Stimulated activated CD8-positive, alpha-beta memory T cell treated with anti-CD3 and anti-CD28 coated beads, Interleukin-4, amount 100 ng/mL, for 24 hours (primary cell): ENCODE data around the gene OR2S2.
"Not testable (repeated sequence)": the region's sequence is repeated elsewhere in the genome, so short reads cannot be mapped to it uniquely, and the experiment has no call there.

Experiments
- DNase-seq: peaks from one replicate; pipeline ENCODE4 v3.0.0-alpha.2; 2020; ENCODE audit warnings: low read depth

Gene OR2S2

DNA sequence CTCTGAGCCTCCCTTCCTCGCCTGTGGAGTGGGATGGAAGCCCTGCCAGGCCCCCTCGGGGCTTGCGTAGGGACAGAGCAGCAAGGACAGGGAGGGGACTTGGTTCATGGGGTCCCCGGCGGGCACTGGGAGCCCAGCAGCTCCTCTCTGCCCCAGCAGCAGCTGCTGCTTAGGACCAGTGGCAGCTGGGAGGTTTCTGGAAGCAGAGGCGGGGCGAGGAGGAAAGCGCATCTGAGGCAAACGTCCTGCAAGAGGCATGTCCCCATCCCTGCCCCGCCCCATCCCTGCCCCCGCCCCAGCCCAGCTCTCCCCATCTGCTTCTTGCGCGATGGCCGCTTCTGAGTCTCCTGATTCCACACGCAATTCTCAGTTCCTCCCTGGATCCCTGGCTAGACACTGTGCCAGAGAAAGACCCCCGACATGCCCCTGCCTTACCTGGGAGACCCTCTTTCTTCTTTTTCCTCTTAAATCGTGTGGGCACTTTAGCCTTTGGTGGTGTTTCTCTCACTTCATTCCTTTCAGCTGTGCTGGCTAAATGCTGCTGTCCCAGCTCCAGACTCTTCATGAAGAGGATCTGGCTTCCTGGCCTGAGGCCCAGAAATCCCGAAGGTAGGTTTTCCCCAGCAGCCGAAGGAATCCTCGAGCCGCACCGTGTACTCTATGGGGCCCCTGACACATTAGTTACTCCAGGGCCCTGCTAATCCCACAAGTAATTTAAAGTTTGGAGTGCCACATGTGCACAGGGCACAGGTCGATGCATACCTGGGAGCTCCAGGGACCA is 4.4 kb upstream of the OR2S2 start:
- no peak for DNase-seq

DNA sequence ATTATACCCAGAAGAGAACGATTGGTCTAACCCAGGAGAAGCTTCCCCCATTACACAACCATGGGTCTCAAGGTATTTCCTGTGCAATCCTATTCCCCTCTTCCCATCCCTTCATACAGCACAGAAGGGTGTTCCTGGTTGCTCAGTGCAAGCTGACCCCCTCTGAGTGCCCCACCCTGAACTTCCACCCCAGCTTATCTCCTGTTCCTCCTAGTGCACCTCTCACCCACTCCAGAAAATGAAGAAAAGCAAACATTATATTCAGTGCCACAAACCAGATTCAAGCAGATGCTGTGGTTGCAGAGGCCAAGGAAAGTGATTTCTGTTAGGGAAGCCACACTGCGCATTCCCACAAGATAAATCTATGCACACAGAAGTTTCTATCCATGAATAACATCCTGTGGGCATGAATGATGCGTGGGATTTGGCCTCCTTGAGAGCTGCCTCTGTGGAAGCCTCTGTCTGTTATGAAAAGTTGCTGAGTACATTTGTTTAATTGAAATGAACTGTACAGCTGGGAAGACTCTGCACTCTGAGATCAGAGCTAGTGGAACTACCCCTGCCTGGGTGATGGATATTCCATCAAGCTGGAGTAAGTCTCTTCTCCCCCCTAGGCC is 2.2 kb upstream of the OR2S2 start:
- DNase-seq, result no peak

DNA sequence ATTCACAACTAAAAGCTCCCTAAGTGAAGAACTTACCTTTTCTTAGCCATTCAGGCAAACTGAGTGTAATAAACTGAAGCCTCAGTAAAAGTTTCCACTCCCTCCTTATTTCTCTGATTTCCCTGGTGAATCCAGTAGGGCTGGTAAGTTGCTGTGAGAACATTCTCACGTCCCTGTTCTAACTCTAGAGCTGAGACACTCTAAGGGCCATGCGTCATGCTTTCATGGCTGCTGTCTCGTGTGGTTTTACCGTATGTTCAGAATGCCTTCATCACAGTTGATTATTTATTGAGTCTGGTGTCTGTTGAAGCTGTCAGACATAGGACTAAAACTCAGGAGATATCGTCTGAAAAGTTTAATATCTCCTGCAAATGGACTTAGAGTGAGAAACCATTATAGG is 1.3 kb downstream of the OR2S2 start:
- no peak for DNase-seq

DNA sequence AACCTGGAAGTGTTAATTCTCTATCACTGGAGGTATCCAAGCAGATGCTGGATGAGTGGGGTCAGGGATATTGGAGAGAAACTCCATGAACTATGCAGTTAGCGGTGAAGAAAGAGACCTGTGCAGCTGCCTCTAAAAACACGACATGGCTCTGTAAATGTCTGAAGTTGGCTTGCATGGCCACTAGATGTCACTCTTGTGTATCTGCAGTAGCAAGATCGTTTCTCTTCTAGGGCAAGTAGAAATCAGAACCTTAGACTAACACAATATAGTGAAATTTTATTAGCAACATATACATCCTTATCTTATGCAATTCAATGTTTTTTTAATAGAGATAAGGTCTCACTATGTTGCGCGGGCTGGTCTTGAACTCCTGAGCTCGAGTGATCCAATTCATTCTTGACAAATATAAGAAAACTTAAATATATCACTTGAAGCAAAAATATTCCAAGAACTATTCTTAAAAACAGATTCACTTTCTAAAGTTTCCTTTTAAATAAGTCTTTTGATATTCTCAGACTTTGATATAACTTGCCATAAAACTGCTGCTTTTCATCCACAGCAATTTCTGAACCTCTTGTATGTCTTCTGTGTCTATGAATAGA is 2.9 kb downstream of the OR2S2 start:
- no peak for DNase-seq

DNA sequence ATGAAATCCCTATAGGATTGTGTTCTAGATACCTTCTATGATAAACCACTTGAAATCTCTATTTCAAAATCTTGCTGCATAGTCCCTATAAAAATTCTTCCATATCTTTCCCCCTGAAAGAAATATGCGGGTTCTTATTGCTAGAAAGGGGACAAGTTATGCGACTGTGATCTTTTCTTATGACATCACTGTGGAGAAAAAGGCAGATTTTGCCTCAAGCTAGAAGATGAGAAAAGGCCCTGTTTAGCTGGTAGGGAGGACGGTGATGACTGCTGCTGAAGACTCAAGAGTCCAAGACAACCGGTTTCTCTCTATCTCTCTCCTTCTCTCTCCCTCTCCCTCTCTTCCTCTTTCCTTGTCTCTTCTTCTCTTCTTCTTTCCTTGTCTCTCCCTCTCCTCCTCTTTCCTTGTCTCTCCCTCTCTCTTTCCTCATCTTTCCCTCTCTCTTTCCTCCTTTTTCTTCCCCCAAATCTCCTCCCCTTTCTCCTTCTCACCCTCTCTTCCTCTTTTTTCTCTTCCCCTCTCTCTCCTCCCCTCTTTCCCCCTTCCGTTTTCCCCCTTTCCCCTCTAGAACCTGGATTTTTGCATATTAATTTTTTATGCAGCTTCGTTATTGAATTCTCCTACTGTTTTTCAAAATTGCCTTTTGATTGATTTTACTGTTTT is 5.3 kb downstream of the OR2S2 start:
- DNase-seq, result no peak

DNA sequence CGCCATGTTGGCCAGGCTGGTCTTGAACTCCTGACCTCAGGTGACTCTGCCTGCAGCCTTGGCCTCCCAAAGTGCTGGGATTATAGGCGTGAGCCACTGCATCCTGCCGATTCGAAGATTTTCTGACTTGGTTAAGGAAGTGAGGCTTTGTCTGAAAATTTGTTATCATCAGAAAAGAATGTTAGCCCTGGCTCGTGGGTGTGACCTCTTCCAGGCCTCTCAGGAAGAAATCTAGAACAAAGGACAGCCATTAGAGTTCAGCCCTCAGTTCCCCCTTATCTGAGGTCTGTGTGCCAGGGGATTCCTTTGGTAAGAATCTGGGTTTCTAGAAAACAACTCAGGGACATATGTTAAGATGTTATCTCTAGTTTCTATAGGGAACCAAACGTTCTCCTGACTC is 6.2 kb downstream of the OR2S2 start:
- no peak for DNase-seq

DNA sequence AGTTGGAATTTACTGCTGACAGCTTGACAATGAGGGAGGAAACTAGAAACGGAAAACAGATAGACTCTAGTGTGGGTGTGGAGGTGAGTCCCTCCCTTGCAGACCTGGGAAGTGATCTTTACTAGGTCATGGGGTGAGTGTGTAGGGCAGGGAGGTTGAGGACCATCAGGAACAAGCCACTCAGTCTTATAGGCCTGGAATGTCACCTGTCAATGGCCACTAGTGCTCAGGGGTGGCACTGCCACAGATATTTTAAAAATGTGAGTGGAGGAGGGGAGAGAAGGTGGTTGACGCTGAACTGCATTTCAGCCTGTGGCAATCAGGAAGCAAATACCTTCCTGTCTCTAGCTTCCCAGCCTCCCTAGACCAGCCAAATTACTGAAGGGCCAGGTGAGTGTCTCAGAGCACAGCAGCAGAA is 9.0 kb downstream of the OR2S2 start:
- no peak for DNase-seq

DNA sequence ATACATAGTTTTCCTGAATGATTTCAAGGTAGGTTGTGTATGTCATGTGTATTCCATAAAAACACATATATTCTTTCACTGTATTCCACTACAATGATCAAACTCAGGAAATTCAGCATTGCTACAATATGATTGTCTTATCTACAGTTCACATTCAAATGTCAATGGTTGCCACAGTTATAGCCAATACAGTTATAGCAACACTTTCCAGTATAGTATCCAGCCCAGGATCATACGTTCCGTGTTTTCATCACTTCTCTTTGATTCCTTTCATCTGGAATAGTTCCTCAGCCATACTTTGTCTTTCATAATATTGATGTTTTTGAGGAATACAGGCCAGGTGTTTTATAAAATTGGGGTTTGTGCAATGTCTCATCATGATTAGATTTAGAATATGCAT is 9.5 kb downstream of the OR2S2 start:
- DNase-seq, result no peak

DNA sequence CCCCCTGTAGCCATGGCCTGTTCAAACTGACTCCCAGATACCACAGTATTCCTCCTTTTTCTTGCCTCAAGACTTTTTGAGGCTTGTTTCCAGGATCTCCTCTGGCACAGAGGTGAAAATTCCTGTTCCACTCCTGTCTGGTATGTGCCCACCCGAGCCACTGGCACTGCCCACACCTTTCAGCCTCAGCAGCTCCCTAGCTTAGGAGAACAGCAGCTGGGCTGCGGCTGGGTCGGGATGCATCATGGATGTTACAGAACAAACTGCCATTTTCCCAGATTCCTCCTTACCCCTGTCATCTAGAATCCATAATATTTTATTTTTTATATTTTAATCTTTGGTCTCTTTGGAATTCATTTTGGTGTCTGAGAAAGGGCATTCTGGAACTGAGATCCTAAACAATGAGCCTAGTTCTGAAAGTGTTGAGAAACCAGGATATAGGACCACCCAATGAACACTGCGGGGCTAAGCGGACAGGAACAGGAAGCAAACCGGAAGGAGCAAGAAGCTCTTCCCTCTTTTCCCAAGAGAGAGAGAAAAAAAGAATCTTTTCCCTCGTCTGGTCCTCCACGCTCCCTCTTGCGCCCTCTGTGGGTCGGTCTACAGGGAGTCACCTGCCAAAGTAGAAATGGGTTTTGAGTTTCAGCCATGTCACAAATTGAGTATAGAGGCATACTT is 12.5 kb downstream of the OR2S2 start:
- peak; percentile 40 for DNase-seq

DNA sequence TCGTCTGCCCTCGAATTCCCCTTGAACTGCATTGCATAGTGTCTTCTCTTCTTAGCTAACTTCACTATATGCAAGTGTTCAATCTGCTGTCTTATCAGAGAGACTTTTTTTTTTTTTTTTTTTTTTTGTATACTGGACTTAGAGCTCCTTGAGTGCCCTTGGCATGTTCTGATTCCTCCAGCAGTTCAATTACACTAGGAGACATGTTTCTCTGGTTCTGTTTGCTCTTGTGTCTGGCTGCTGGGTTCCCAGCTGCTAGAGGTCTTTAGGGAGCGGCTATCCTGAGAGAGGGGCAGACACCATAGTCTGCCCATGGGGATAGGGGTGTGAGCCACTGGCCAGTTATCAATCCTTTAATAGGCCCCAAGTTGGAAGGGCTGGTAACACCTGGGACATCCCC is 13.1 kb downstream of the OR2S2 start:
- DNase-seq, result no peak

DNA sequence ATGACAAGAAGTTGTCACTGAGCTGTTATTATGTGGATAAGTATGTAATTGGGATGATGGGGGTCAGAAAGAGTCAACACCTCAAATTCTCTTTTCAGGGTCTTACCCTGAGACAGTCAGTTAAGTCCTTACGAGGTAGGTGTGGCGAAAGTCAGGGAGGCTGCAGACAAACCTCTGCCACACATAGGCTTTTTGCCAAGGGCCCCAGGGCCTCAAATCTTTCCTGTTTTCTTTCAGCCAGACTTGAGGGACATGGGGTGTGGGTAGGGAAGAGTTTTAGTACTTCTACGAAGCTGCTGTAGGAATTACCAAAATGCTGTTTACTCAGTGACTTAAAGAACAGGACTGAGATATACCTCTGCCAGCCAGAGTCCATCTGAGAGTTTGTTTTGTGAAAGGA is 13.8 kb downstream of the OR2S2 start:
- no peak for DNase-seq

DNA sequence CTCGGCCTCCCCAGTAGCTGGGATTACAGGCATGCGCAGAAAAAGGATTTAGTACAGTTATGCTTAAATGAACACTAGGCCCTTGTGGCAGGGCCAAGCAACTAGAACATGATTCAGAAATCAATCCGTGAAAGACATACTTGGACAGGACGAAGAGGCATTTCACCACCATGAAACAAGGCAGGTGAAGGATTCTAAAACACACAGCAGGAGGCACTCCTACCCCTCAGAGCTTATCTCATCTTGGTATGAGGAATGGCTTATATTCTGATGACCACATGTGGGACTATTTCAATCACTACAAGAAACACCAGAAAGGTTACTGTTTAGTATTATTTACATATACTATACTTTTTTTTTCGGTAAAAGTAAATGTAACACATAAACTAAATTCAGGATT is 15.7 kb downstream of the OR2S2 start:
- DNase-seq, result no peak

DNA sequence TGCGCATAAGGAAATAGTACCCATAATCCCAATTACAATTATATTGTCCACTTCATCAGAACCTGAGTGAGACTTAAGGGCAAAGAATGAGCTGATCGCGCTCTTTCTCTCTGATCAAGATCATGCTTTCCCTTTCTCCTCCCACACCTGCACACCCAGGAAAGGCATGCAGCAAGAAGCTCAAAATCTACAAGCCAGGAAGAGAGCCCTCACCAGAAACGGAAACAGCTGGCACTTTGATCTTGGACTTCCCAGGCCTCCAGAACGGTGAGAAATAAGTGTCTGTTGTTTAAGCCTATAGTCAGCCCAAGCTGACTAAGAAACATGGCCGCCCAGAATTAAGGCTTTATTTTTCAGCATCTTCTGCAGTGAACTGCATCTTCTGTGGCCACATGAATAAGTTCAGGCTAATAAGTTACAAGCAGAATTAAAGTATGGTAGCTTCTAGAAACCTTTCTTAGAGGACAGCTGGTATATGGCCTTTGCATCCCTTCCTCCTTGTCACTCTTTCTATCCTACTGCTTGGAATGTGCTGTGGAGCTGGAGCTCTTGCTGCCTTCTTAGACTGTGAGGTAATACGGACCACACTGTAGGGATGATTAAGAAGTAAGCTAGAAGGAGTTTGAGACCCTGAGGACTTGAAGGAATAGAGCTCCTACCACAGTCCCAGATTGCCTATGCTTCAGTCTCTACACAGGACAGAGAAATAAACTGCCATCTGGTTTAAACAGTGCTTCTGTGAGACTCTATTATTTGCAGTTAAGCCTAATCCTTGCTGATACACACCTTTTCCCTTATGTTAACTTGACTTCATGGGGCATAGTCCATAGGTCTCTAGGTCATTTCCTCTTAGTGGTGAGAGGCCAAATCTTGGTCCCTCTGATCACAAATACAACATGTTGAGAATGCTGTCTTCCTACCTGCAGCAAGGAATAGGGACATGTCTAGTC is 17.2 kb downstream of the OR2S2 start:
- DNase-seq, result no peak

DNA sequence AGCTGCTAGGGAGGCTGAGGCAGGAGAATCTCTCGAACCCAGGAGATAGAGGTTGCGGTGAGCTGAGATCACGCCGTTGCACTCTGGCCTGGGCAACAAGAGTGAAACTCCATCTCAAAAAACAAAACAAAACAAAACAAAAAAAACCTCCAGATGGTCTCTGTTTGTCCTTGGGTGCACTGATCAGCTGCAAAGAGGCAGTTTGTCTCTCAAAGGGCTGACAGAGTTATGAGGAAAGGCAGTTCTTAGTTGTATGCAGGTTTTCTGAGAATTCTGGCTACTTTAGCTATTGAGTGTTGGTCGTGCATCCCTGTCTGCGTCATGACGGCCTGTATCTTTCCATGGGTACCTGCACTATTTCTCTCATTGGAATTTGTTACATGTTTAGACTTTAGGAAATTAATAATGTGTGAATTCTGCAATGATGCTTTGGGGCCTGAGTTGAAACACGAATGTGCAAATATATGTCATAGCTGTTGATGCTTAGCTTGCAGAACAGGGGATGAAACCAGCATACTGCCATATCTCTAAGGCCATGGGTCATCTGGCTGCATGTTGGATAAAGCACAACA is 18.2 kb downstream of the OR2S2 start:
- no peak for DNase-seq

DNA sequence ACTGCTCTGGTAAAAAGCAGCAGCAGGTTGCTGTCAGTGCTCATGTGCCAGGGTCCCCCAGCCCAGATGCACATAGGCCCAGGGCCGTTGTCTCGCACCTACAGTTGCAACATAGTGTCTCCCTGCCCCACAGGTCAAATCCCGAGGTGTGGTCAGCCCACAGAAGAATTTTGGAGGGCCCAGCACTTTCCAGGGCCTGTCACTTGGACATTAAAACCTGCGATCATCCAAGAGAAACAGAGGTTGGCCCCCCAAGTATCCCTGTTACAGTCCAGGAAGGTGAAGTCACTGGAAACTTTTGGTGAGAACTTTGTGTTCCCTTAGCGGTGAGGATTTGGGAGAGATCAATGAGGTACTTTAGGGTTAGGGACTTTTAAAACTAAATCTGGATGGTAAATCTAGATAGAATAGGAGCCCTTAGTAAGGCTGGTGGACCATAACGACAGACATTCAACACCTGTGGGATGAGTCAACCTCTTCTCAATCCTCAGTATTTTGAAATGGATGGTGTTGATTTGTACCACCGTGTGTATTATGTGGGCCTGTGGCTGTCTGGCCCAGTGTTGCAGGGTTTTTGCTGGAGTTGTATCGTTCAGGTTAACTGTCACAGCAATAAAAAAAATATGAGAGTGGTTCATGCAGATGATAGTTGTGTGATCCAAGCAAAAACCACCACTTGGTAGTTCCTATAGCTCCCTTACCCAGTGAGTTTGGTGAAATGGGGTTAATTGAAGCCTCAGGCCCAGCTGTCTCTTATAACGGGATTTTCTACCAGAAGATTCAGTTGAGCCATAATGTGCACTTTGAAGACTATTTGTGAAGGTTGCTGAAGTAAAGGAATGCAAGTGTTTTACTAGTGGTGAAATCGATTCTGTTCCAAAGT is 19.2 kb downstream of the OR2S2 start:
- DNase-seq, result no peak

DNA sequence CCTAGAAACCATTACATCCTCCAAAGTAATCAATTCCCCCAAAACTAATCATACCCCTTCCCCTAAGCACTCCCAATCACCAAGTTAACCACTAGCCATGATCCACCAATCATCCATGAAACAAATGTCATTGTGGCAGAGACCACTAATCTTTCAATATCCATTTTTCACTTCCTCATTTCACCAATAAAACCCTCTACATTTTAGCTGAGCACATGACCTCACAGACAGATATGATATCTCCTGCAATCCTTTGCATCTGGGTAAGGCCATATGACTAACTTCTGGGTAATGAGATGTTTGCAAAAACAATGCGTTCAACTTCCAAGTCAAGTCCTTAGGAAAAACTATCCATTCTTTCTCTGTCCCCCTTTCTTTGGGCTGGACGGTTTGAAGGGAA is 20.7 kb downstream of the OR2S2 start:
- no peak for DNase-seq

DNA sequence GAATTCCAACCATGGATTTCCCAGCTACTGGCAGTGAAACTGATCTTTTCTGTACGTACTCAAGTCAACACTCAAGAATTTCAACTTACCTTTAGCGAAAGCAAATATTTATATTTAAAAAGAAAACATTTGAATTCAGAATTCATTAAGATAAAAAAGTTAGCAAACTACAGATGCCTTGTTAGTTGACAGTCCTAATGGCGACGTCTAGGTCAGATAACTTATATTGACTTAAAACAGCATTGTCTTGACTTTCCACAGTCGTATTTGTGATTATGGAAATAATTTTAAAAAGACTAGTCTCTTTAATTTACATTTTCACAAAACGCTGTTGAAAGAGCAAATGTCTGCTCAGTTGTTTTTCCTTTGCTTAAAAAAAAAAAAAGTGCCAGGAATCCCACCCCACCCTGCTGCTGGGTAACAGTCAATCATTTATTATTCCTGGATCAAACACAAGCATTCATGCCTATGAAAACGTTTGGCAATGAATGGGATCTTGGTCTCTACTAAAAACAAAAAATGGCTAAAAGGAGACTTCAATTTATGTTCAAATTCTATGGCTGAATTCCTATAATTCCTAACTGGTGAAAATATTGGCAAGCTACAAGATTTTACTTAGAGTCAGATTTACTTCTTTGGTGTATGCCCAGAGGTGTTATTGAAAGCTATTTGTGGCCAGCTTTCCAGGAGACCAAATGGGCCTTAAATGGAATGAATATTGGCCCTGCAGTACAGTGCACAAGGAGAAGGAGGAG is 22.0 kb downstream of the OR2S2 start:
- DNase-seq, result no peak

DNA sequence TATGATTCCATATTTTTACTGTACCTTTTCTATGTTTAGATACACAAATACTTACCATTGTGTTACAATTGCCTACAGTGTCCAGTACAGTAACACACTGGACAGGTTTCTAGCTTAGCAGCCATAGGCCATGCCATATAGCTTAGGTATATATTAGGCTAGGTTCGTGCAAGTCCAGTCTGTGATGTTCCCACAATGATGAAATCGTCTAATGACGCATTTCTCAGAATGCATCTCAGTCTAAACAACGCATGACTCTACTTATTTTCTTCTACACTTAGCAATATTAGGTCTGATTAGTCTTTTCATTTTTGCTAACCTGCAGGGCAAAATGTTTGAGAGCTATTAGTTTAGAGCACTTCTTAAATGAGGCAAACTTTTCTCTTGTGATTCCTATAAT is 22.7 kb downstream of the OR2S2 start:
- no peak for DNase-seq

DNA sequence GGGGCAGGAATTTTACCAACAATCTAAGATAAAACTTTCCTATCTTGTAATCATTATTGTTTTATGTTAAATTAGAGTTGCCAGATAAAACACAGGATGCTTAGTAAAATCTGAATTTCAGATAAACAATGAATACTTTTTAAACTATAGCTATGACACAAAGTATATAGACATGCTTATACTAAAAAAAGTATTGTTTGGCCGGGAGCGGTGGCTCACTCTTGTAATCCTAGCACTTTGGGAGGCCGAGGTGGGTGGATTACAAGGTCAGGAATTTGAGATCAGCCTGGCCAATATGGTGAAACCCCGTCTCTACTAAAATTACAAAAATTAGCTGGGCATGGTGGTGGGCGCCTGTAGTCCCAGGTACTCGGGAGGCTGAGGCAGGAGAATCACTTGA is 23.9 kb downstream of the OR2S2 start:
- not testable (repeated sequence) for DNase-seq
